ENCODE data around the gene PGAM2.

Gene PGAM2

GRCh38 chr7:44110719-44111635 is 45.6 kb upstream of the PGAM2 start:
- Histone ChIP-seq H3F3A (ENCODE audit: low read depth) (no peaks in the 10 kb centered on the region), H3K27me3 (ENCODE audit: insufficient read depth, low read length, poor library complexity, severe bottlenecking) (no peaks in the 10 kb centered on the region), H3K4me3 (ENCODE audit: low read length, poor library complexity, severe bottlenecking) (no peak overlapping the region), H3K4me2 (ENCODE audit: low read depth, low read length, poor library complexity, severe bottlenecking) (no peak overlapping the region), H4K20me1 (ENCODE audit: insufficient read depth, low read length, poor library complexity, severe bottlenecking) (peaks cover 19% of the 10 kb centered on the region), H3K4me1 (ENCODE audit: insufficient read depth, low read length, poor library complexity, severe bottlenecking) (peaks cover 5% of the 10 kb centered on the region), H2AFZ (ENCODE audit: low read length) (no peak overlapping the region), H3K9me3 (ENCODE audit: insufficient read depth, low read depth, low read length) (no peaks in the 10 kb centered on the region), H3K9ac (ENCODE audit: low read depth, low read length, poor library complexity, severe bottlenecking) (no peak overlapping the region), H3K9me2 (replicated peaks; ENCODE audit: low read depth, low read length) (no peaks in the 10 kb centered on the region), H3K79me2 (ENCODE audit: insufficient read depth, low read length) (peaks cover 31% of the 10 kb centered on the region), H3K36me3 (ENCODE audit: insufficient read depth, low read length) (peaks cover 47% of the 10 kb centered on the region; the same call in 1 of the 2 replicates)
- TF ChIP-seq EZH2phosphoT487 (IDR thresholded peaks at IDR 0.05; ENCODE audit: borderline replicate concordance) = no peak
- TF ChIP-seq CTCF (conservative IDR thresholded peaks at IDR 0.05; ENCODE audit: low read length) = no peak

- Histone ChIP-seq H3K4me2 (ENCODE audit: low read depth, low read length, poor library complexity, severe bottlenecking) (no peak overlapping the region), H3K4me1 (ENCODE audit: insufficient read depth, low read length, poor library complexity, severe bottlenecking) (peaks cover 15% of the 10 kb centered on the region), H3K9me2 (replicated peaks; ENCODE audit: low read depth, low read length) (no peaks in the 10 kb centered on the region), H3F3A (ENCODE audit: low read depth) (no peaks in the 10 kb centered on the region), H3K79me2 (ENCODE audit: insufficient read depth, low read length) (peaks cover 41% of the 10 kb centered on the region), H4K20me1 (ENCODE audit: insufficient read depth, low read length, poor library complexity, severe bottlenecking) (peaks cover 29% of the 10 kb centered on the region), H3K9me3 (ENCODE audit: insufficient read depth, low read depth, low read length) (no peaks in the 10 kb centered on the region), H3K9ac (ENCODE audit: low read depth, low read length, poor library complexity, severe bottlenecking) (no peak overlapping the region), H3K36me3 (ENCODE audit: insufficient read depth, low read length) (peaks cover 40% of the 10 kb centered on the region; the same call in 1 of the 2 replicates), H3K4me3 (ENCODE audit: low read length, poor library complexity, severe bottlenecking) (no peak overlapping the region), H2AFZ (ENCODE audit: low read length) (no peak overlapping the region), H3K27me3 (ENCODE audit: insufficient read depth, low read length, poor library complexity, severe bottlenecking) (no peaks in the 10 kb centered on the region)
- TF ChIP-seq EZH2phosphoT487 (IDR thresholded peaks at IDR 0.05; ENCODE audit: borderline replicate concordance) = no peak
- TF ChIP-seq CTCF (conservative IDR thresholded peaks at IDR 0.05; ENCODE audit: low read length) = no peak
Measured at GRCh38 chr7:44109991-44110390, 44.6 kb upstream of the PGAM2 start.

- H3K36me3 ChIP-seq (ENCODE audit: insufficient read depth, low read length) = peaks cover 31% of the 10 kb centered on the region; the same call in 1 of the 2 replicates
- no peaks in the 10 kb centered on the region for H3K9me3 ChIP-seq (ENCODE audit: insufficient read depth, low read depth, low read length)
- H3K9ac ChIP-seq (ENCODE audit: low read depth, low read length, poor library complexity, severe bottlenecking) = no peak overlapping the region
- H4K20me1 ChIP-seq (ENCODE audit: insufficient read depth, low read length, poor library complexity, severe bottlenecking) = peaks cover 34% of the 10 kb centered on the region
- H3F3A ChIP-seq (ENCODE audit: low read depth) = no peaks in the 10 kb centered on the region
- peak overlapping the region; percentile 91 for H3K4me2 ChIP-seq (ENCODE audit: low read depth, low read length, poor library complexity, severe bottlenecking)
- H2AFZ ChIP-seq (ENCODE audit: low read length) = no peak overlapping the region
- no peaks in the 10 kb centered on the region for H3K9me2 ChIP-seq (replicated peaks; ENCODE audit: low read depth, low read length)
- peaks cover 18% of the 10 kb centered on the region for H3K4me1 ChIP-seq (ENCODE audit: insufficient read depth, low read length, poor library complexity, severe bottlenecking)
- no peaks in the 10 kb centered on the region for H3K27me3 ChIP-seq (ENCODE audit: insufficient read depth, low read length, poor library complexity, severe bottlenecking)
- peaks cover 50% of the 10 kb centered on the region for H3K79me2 ChIP-seq (ENCODE audit: insufficient read depth, low read length)
- TF ChIP-seq EZH2phosphoT487 (IDR thresholded peaks at IDR 0.05; ENCODE audit: borderline replicate concordance) (no peak), CTCF (conservative IDR thresholded peaks at IDR 0.05; ENCODE audit: low read length) (peak; percentile 40; the same call in 1 of the 2 replicates)
- H3K4me3 ChIP-seq (ENCODE audit: low read length, poor library complexity, severe bottlenecking) = no peak overlapping the region
Measured at GRCh38 chr7:44108768-44109750, 43.7 kb upstream of the PGAM2 start.
